H9 (cell line): Measurements from ENCODE around the gene TOM1L2. TPM values are rescaled to one million over a fixed set of nuclear protein-coding genes. Genes with fewer than 3 reads are reported as not detected.
A peak's percentile ranks its signal among the peaks of the same experiment; 100 is the strongest.

ENCODE experiments used
- DNase-seq: peaks from one replicate; pipeline ENCODE4 v3.0.0-alpha.2; 2017
- H2AFZ ChIP-seq: one replicate; pipeline ENCODE4 v1.6.1; 2013; ENCODE audit warnings: mild to moderate bottlenecking, low read length, control low read depth, moderate library complexity
- H2AK5ac ChIP-seq: 2 replicates; pipeline ENCODE4 v1.6.1; 2013; ENCODE audit warnings: low read length, control low read depth, mixed read lengths; ENCODE audit not compliant: insufficient read length
- H2BK120ac ChIP-seq: one replicate; pipeline ENCODE4 v1.6.1; 2013; ENCODE audit warnings: low read depth, mild to moderate bottlenecking, low read length, control low read depth, inconsistent platforms; ENCODE audit not compliant: poor library complexity, severe bottlenecking
- H2BK12ac ChIP-seq: 2 replicates; pipeline ENCODE4 v1.6.1; 2013; ENCODE audit warnings: low read length, control low read depth, mixed read lengths, low read depth; ENCODE audit not compliant: insufficient read length
- H2BK15ac ChIP-seq: 2 replicates; pipeline ENCODE4 v1.6.1; 2013; ENCODE audit warnings: low read depth, low read length, control low read depth
- H2BK20ac ChIP-seq: one replicate; pipeline ENCODE4 v1.6.1; 2013; ENCODE audit warnings: low read depth, mild to moderate bottlenecking, low read length, control low read depth, inconsistent platforms; ENCODE audit not compliant: poor library complexity, severe bottlenecking
- H2BK5ac ChIP-seq: 2 replicates; pipeline ENCODE4 v1.6.1; 2013; ENCODE audit warnings: low read length, control low read depth, mixed read lengths; ENCODE audit not compliant: insufficient read length
- H3K14ac ChIP-seq: 2 replicates; pipeline ENCODE4 v1.6.1; 2013; ENCODE audit warnings: low read length, control low read depth; ENCODE audit not compliant: insufficient read depth
- H3K18ac ChIP-seq: 2 replicates; pipeline ENCODE4 v1.6.1; 2013; ENCODE audit warnings: low read depth, mild to moderate bottlenecking, mixed read lengths, low read length, control low read depth; ENCODE audit not compliant: insufficient read length
- H3K23ac ChIP-seq: 2 replicates; pipeline ENCODE4 v1.6.1; 2013; ENCODE audit warnings: low read length, control low read depth, mixed read lengths, low read depth; ENCODE audit not compliant: insufficient read length
- H3K23me2 ChIP-seq: 2 replicates; pipeline ENCODE4 v1.6.1; 2013; ENCODE audit warnings: low read depth, mild to moderate bottlenecking, mixed read lengths, low read length, control low read depth; ENCODE audit not compliant: insufficient read length, poor library complexity, severe bottlenecking
- H3K27ac ChIP-seq: 2 replicates; pipeline ENCODE4 v1.5.1; 2013; ENCODE audit warnings: low read length, control low read depth, mixed read lengths, low read depth; ENCODE audit not compliant: insufficient read length
- H3K27me3 ChIP-seq: 2 replicates; pipeline ENCODE4 v1.6.1; 2013; ENCODE audit warnings: low read length, control low read depth, inconsistent platforms; ENCODE audit not compliant: insufficient read depth
- H3K4ac ChIP-seq: 2 replicates; pipeline ENCODE4 v1.6.1; 2013; ENCODE audit warnings: low read depth, mild to moderate bottlenecking, control low read depth, inconsistent platforms, low read length, moderate library complexity
- H3K4me1 ChIP-seq: 2 replicates; pipeline ENCODE4 v1.6.1; 2013; ENCODE audit warnings: low read length, control low read depth, inconsistent platforms; ENCODE audit not compliant: insufficient read depth
- H3K4me2 ChIP-seq: 2 replicates; pipeline ENCODE4 v1.6.1; 2013; ENCODE audit warnings: low read length, control low read depth, mixed read lengths; ENCODE audit not compliant: insufficient read length, insufficient read depth
- H3K56ac ChIP-seq: 2 replicates; pipeline ENCODE4 v1.6.1; 2013; ENCODE audit warnings: low read depth, mild to moderate bottlenecking, mixed read lengths, low read length, control low read depth; ENCODE audit not compliant: insufficient read length
- H3K79me1 ChIP-seq: 2 replicates; pipeline ENCODE4 v1.6.1; 2013; ENCODE audit warnings: low read depth, mild to moderate bottlenecking, moderate library complexity, low read length, control low read depth, inconsistent platforms; ENCODE audit not compliant: insufficient read depth, poor library complexity, severe bottlenecking
- H3K79me2 ChIP-seq: 2 replicates; pipeline ENCODE4 v1.6.1; 2013; ENCODE audit warnings: low read length, control low read depth, inconsistent platforms; ENCODE audit not compliant: insufficient read depth
- H3K9ac ChIP-seq: 2 replicates; pipeline ENCODE4 v1.6.1; 2013; ENCODE audit warnings: low read length, control low read depth, mixed read lengths; ENCODE audit not compliant: insufficient read length; ENCODE audit errors: extremely low read depth
- H3K9me3 ChIP-seq: one replicate; pipeline ENCODE4 v1.6.1; 2013; ENCODE audit warnings: low read depth, low read length, inconsistent platforms; ENCODE audit not compliant: control insufficient read depth
- H3T11ph ChIP-seq: one replicate; pipeline ENCODE4 v1.6.1; 2013; ENCODE audit warnings: mild to moderate bottlenecking, low read length, control low read depth, inconsistent platforms
- H4K20me1 ChIP-seq: one replicate; pipeline ENCODE4 v1.6.1; 2013; ENCODE audit not compliant: control insufficient read depth, insufficient read length, insufficient read depth
- H4K5ac ChIP-seq: 2 replicates; pipeline ENCODE4 v1.6.1; 2013; ENCODE audit warnings: low read depth, mild to moderate bottlenecking, mixed read lengths, low read length, control low read depth; ENCODE audit not compliant: insufficient read length
- H4K8ac ChIP-seq: replicated peaks from 2 replicates; pipeline ENCODE4 v1.6.1; 2013; ENCODE audit warnings: low read length, control low read depth, mixed read lengths, low read depth; ENCODE audit not compliant: insufficient read length
- H4K91ac ChIP-seq: 2 replicates; pipeline ENCODE4 v1.6.1; 2013; ENCODE audit warnings: low read depth, mild to moderate bottlenecking, moderate library complexity, mixed read lengths, low read length, control low read depth; ENCODE audit not compliant: insufficient read length
- H3K27ac Mint-ChIP-seq, 3 experiments: 2 replicates in 2 of 3; 3 replicates in 1 of 3; pipeline ENCODE4 v1.8.0; 2020 to 2021; ENCODE audit warnings: mixed read lengths in 3 of 3, mild to moderate bottlenecking in 1 of 3, moderate library complexity in 1 of 3
- H3K27me3 Mint-ChIP-seq: 2 replicates; pipeline ENCODE4 v1.8.0; 2021; ENCODE audit warnings: low read depth, mild to moderate bottlenecking, moderate library complexity, mixed read lengths
- H3K36me3 Mint-ChIP-seq, 3 experiments: 2 replicates in 2 of 3; 3 replicates in 1 of 3; pipeline ENCODE4 v1.8.0; 2020 to 2021; ENCODE audit warnings: low read depth in 3 of 3, mixed read lengths in 3 of 3; ENCODE audit not compliant: insufficient read depth in 1 of 3
- H3K4me1 Mint-ChIP-seq, 2 experiments: 2 replicates each; pipeline ENCODE4 v1.8.0; 2020; ENCODE audit warnings: mixed read lengths in 2 of 2
- H3K4me3 Mint-ChIP-seq, 2 experiments: 2 replicates in 1 of 2; 3 replicates in 1 of 2; pipeline ENCODE4 v1.8.0; 2020 to 2021; ENCODE audit warnings: mild to moderate bottlenecking in 2 of 2, mixed read lengths in 2 of 2, moderate library complexity in 1 of 2
- H3K9me3 Mint-ChIP-seq, 2 experiments: 2 replicates in 1 of 2; 3 replicates in 1 of 2; pipeline ENCODE4 v1.8.0; 2020; ENCODE audit warnings: mild to moderate bottlenecking in 2 of 2, mixed read lengths in 2 of 2, moderate library complexity in 1 of 2
- CTCF ChIP-seq: fragments of 200-600 bp; sonication (generic); conservative IDR thresholded peaks from 3 replicates; pipeline ENCODE4 v1.8.0; 2021; ENCODE audit warnings: antibody characterized with exemption, mild to moderate bottlenecking
- WGBS: extraction: QIAGEN DNeasy Blood & Tissue Kit; methylation state at CpG from one replicate; pipeline ENCODE4 v1.1.7; 2013; ENCODE audit warnings: missing lambda C conversion rate, low lambda C conversion rate, mixed read lengths; ENCODE audit not compliant: insufficient read length; ENCODE audit errors: extremely low coverage; 5-methylcytosine and 5-hydroxymethylcytosine counted together
- total RNA-seq: library from RNA; stranded (reverse); gene quantifications from 2 replicates; pipeline ENCODE4 v1.2.1, GENCODE V29; 2021

Gene TOM1L2
- total RNA-seq, 1 experiment from 2014 or later: 4.6 TPM

GRCh38 chr17:17952691-17953090, 19.5 kb downstream of the TOM1L2 start:
- DNase-seq: peak; percentile 55
- Mint-ChIP-seq H3K27me3 (no peaks in the 10 kb centered on the region), H3K9me3 (no peaks in the 10 kb centered on the region), H3K4me3 (no peak overlapping the region), H3K4me1 (peaks cover 9 to 14% of the 10 kb centered on the region in 2 experiments), H3K27ac (no peak overlapping the region), H3K36me3 (peaks cover 0 to 2% (median 0%) of the 10 kb centered on the region in 3 experiments; a peak in 2 of 7 replicates)
- Histone ChIP-seq H3K14ac (no peak overlapping the region), H2AFZ (no peak overlapping the region), H2BK12ac (no peak overlapping the region), H3K27me3 (no peaks in the 10 kb centered on the region), H3T11ph (no peak overlapping the region), H3K4me2 (no peak overlapping the region), H2BK5ac (no peak overlapping the region), H3K9ac (no peak overlapping the region), H2BK120ac (no peak overlapping the region), H2BK15ac (no peak overlapping the region), H2AK5ac (no peak overlapping the region), H3K9me3 (no peaks in the 10 kb centered on the region), H3K23me2 (no peaks in the 10 kb centered on the region), H3K27ac (no peak overlapping the region), H3K4me1 (no peaks in the 10 kb centered on the region), H3K23ac (no peak overlapping the region), H3K79me2 (no peaks in the 10 kb centered on the region), H3K56ac (no peak overlapping the region), H3K18ac (no peak overlapping the region), H3K79me1 (no peaks in the 10 kb centered on the region), H4K91ac (no peak overlapping the region), H2BK20ac (no peak overlapping the region), H4K20me1 (no peaks in the 10 kb centered on the region), H4K8ac (no peak overlapping the region), H4K5ac (no peak overlapping the region), H3K4ac (no peak overlapping the region)
- peak; percentile 45 for TF ChIP-seq CTCF
- WGBS: no CpG with 5 or more reads among the region's 3 CpGs
